ENCODE measurements around the gene FBXL12.
"Not testable (repeated sequence)": the region's sequence is repeated elsewhere in the genome, so short reads cannot be mapped to it uniquely, and the experiment has no call there.

Gene FBXL12, protein sequence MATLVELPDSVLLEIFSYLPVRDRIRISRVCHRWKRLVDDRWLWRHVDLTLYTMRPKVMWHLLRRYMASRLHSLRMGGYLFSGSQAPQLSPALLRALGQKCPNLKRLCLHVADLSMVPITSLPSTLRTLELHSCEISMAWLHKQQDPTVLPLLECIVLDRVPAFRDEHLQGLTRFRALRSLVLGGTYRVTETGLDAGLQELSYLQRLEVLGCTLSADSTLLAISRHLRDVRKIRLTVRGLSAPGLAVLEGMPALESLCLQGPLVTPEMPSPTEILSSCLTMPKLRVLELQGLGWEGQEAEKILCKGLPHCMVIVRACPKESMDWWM

DNA sequence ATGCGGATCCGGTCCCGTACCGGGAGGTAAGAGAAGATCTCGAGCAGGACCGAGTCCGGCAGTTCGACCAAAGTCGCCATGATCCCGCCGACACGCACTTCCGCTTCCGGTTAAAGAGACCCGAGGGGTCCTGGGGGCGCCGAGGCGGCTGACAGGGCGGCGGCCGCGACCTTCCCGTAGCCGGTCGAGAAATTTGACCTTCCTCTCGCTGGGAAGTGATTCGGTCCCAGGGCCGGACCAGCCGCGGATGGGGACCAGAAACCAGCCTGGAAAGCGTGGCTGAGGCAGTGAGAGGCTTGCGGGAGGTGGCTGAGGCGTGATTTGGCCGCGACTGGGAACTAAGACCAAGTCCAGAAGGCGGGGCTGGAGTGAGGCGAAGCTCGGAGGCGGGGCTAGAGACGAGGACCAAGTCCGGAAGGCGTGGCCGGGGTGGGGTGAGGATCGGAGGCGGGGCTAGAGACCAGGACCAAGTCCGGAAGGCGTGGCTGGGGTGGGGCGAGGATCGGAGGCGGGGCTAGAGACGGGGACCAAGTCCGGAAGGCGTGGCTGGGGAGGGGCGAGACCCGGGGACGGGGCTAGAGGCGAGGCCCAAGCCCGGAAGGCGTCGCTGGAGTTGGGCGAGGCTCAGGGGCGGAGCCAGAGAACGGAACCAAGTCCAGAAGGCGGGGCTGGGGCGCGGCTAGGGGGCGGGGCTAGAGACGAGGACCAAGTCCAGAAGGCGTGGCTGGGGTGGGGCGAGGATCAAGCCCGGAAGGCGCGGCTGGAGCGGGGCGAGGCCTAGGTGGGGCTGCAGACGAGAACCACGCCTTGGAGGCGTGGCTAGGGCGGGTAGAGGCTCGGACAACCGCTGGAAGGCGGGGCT is at the start of gene FBXL12:
Gene FBXL12 (minus strand): TSS at position 346 of the 862 bp plus-strand sequence. CDS start 266 bp downstream, at position 80.
- peak; percentile 100 for DNase-seq

DNA sequence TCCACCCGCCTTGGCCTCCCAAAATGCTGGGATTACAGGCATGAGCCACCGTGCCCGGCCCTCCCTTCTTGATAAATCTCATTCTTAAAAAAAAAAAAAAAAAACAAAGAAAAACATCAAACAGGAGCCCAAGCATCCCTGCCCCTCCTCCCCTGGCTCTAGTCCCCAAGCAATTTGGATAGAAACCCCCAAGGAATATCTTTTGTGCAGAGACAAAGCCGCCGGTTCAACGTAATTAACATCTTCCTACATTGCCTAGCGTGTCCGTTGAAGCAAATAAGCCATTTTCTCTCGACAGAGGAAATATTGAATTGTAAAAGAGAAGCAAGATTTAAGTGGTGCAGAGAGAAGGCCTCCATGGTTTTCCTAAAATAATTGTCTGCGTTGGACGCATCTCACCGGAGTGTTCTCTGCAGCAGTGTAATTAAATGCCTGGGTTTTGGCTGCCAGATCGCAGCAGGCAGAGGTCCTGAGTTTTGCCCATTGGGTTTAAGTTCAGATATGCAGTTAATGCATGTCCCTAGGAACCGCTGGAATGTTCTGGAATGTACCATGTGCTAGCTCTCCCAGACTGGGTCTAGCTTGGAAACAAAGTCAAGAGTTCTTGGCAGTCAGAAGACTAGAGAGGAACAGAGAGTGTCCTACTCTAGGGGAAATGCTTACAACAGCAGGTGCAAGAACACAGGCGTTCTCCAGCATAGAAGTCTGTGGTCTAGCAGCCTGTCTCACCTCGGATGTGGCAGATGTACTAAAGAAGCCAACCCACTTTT is 47.0 kb upstream of the FBXL12 start:
- DNase-seq, result peak in 1 of 4 experiments; percentile 9

DNA sequence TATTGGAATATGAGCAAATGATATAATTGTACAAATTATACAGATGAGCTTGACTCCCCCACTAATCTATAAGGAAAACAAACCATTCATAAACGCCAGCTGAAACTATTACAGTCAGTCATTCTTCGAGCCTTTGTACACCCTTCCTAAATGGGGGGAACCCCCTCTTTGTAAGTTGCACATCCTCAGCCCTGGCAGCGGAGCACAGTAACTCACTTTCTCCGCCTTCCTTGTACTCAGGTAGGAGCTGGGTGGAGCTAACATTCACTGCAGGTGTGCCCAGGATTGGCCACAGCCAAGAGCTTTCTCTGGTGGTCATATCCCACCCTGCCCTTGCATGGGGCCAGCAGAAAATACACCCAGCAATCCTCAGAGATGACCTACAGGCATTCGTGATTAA is 44.9 kb upstream of the FBXL12 start:
- no peak for DNase-seq

DNA sequence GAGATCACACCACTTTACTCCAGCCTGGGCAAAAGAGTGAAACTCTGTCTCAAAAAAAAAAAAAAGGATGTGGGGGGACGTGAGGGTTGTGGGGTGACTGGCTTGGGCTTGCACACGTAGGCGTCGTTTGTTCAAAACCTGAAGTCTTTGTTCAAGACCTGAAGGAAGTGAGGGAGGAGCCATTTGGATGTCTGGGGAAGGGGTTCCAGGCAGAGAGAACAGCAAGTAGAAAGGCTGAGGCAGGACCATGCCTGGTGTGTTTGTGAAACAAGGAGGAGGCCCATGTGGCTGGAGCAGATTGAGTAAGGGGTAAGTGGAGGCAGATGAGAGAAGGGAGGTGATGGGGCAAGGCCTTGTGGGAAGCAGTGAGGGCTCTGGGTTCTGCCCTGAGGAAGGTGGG is 44.1 kb upstream of the FBXL12 start:
- DNase-seq, result no peak

DNA sequence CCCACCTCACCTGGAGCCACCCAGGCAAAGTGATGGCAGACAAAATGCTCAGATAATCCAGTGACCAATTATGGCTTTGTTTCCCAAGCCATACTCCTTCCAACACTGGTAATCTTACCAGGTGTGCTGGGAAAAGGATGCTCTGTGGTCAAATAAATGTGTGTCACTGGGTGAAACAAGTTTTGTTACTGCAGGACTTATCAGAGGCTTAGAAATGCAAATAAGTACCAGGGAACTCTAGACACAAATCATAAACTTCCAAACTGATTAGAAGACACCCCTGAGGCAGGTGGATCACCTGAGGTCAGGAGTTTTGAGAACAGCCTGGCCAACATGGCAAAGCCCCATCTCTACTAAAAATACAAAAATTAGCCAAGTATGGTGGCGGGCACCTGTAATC is 42.6 kb upstream of the FBXL12 start:
- DNase-seq, result no peak

DNA sequence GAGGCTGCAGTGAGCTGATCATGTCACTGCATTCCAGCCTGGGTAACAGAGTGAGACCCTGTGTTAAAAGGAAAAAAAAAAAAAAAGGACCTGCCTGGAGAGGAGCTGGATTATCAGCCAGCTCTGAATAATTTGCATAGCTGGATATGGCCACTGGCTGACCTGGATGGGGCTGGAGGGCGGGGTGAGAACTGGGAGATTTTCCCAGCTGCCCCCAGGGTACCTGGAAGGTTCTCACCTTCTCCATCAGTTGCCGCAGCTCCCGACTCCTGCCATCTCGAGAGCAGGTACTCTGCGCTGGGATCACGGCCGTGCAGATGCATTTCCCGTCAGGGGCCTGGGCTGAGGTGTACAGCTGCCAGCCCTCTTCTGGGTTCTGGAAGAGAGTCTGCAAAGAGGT is 41.5 kb upstream of the FBXL12 start:
- no peak for DNase-seq

DNA sequence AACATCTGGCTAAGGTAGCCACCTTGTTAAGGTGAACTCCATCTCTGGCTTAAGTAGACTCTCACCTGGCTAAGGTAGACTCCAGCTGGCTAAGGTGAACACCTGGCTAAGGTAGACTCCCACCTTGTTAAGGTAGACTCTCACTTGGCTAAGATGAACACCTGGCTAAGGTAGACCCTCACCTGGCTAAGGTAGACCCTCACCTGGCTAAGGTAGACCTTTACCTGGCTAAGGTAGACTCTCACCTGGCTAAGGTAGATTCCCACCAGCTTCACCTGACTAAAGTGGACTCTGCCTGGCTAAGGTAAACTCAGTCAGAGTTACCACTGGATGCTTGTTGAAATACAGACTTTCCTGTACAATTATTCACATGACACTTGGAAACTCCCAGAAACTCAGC is 39.9 kb upstream of the FBXL12 start:
- DNase-seq, result no peak

DNA sequence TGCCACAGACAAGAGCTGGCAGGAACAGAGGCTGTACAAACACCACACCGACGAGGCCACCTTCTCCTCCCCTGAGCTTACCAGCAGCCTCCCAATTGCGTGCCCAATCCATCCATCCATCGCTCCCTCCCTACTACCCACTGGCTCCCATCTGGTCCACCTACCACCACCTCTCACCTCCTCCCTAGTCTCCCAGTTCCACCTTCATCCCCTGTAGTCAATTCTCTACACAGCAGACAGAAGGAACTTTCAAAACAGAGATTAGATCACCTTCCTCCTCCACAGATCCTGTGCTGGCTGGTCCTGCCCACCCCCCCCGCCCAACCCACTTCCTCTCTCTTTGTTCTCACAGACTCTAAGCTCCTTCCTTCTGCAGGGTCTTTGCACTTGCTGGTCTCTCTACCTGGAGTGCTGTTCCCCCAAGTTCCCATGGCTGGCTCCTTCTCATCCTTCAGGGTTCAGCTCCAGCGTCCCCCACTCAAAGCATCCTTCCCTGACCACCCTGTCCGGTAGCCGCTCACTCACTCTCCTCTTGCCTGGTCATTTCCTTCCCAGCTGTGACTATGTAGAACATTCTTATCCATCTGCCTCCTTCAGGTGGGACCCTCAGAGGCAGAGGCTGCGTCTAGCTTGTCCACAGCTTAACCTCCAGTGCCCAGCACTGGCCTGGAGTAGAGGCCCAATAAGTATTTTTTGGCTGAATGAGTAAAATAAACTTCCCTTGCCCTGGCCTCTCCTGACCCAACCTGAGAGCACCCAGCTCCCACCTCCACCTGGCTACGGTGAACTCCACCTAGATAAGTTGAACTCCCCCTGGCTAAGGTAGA is 39.3 kb upstream of the FBXL12 start:
- peak in 2 of 4 experiments; percentile 26 to 48 for DNase-seq

DNA sequence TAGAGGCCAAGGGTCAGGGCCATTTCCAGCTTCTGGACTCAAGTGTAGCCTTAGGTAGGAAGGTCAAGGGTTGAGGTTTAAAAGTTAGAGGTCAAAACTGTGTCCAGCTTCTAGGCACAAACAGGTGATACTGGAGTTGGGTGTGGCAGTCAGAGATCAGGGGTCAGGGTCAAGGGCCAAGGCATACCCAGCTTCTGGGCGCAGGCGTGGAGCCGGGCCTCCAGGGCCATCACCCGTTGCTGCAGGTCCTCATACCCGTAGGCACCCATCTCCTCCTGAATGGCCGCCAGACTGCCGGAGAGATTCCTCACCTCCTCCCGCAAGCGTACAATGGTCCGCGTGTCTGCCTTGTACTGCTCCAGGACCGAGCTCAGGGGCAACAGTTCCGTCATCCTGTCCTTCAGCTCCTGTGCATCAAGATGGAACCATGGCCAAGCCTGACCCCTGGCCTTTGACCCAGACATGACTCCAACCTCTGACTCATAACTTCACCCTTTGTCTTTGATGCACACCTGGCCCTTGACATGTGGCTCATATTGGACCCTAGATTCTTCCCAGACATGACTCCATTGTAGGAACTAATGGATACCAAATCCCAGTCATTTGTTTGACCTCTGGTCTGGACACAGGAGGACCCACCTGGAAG is 38.3 kb upstream of the FBXL12 start:
- no peak for DNase-seq

DNA sequence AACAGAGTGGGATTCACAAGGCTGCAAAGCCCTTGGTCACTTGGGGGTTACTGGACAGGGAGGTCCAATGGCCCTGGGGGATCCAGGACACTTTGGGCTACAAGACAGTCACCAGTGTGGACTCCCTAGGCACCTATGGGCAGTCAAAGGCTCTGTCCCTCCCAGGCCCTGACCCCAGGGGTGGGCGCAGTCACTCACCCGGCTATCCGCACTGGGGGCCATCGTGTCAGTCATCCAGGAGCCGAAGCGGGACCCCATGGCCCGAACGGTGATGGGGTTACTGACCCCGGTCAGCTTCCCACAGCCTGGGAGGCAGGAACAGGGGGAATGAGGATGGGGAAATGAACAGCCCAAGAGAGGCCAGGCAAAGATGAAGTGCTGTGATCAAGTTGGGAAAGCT is 37.7 kb upstream of the FBXL12 start:
- DNase-seq, result no peak

DNA sequence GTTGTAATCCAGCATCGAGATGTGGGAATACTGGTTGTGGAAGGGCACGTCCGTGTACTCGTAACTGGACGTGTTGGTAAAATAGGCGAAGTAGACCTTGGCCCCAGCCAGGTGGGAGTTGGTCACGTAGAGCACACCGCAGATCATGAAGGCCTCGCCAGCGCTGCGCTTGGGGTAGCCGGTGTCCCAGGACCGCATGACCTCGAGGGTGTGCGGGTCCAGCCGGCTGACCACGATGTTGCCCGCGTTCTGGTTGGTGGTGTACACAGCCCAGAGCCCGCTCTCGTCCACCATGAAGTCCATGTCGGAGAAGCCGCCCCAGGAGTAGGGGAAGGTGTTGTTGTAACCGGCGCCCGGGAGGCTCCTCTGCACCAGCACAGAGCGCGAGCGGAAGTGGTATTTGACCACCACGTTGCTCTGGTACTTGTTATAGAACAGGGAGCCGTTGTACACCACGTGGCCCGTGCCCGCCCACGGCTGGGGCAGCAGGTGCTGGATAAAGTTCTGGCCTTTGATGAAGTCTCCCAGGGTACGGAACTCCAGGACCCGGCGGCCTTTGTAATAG is 35.5 kb upstream of the FBXL12 start:
- DNase-seq, result no peak

DNA sequence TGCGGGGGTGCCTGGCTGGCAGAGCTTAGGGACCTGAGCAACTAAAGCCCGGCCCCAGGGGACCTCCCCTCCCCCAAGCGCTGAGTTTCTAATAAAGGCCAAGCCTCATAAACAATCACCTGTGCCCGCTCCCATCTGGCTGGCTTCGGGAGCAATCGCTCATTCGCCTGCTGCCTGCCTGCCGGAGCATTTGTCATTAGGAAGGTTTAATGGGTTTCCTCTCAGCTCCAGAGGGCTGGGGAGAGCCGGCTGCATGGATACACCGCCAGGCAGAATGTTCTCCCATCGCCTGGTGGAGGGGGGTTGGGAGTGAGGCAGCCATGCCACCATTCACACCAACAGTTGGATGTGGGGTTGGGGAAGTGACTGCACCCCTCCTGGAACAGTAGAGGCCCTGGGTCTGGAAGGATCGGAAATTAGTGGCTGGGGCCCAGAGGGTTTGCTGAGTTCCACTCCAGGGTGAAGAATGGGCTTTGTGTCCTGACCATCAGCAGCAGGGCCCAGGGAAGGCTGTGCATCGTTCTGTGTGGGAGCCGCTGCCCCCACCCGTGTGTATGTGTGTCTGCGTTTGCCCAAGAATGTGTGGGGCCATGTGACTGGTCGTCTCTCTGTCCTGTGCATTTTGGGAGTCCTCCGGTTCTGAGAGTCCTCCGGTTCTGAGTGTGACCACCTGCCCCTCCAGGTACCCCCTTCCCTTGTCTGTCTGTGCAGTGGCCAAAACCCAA is 31.5 kb upstream of the FBXL12 start:
- DNase-seq, result no peak

DNA sequence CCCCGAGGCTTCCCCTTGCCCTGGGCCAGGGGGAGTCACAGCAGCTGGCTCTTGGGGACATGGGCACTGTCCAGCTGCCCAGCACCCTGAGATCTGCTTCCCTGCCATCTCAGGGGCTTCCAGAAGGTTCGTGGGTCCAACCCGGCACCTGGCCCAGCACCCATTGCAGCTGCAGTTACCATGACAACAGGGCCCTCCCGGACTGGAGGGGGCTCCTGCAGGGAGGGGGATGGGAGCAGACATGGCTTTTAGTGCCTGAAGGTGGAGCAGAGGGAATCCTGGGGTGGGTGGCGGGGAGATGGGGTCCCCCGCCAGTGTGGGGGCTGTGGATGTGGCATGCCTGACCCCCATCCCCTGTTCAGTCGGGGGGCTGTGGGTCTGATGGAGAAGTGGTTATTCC is 30.9 kb upstream of the FBXL12 start:
- DNase-seq, result no peak

DNA sequence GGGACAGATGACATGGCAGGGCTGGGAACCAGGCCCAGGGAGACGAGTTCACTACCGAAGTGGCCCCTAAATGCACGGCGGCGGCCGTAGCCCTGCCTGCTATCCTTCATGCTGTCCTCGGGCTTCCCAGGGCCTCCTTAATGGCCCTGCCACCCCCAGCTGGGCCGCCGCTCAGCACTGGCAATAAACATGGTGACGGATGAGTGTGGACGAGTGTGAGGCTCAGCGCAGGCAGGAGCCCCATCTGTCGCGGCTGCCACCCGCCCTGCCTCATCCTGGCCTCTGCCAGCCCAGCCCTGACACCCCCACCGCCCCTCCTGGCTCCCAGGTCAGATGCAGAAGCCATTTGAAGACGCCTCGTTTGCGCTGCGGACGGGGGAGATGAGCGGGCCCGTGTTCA is 29.9 kb upstream of the FBXL12 start:
- no peak for DNase-seq

DNA sequence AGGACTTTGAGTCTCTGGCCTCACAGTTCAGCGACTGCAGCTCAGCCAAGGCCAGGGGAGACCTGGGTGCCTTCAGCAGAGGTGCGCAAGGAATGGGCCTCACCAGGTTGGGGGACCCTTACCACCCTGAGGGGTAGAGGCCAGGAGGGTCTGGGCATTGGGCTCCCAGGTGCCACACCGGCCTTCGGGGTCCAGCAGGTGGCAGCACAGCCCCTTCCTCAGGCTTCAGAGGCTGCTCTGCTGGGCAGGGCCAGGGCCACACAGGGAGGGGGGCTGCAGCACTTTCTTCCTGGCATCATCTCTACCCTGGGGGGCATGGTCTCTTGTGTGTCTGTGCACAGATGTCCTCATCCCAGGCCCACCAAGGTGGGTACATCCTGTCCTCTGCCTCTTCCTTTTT is 29.2 kb upstream of the FBXL12 start:
- no peak for DNase-seq

DNA sequence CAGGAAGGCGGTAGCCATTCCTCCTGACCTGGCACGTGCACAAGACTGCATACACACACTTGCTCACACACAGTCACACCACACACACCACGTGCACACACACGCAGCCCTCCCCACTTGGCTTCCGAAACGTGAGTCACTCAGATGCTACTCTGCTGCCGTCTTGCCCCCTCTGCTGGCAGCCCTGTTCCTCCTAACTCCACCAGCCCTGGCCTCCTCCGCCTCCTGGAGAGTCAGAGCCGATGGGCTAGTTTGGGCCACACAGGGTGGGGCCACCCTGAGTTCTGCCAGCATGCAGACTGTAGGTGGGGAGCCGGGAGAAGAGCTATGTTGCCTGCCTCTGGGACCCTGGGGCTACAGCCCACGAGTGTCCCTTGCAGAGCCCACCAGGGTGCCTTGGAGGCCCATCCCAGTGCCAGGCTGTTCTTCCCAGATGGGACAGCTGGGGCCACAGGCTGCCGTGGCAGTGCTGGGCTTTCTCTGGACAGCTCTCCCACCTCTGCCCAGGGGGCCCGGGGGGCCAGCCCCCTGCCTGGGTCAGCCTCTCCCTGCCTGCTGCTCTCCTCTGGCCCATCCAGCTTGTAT is 28.3 kb upstream of the FBXL12 start:
- peak in 1 of 4 experiments; percentile 9 for DNase-seq

DNA sequence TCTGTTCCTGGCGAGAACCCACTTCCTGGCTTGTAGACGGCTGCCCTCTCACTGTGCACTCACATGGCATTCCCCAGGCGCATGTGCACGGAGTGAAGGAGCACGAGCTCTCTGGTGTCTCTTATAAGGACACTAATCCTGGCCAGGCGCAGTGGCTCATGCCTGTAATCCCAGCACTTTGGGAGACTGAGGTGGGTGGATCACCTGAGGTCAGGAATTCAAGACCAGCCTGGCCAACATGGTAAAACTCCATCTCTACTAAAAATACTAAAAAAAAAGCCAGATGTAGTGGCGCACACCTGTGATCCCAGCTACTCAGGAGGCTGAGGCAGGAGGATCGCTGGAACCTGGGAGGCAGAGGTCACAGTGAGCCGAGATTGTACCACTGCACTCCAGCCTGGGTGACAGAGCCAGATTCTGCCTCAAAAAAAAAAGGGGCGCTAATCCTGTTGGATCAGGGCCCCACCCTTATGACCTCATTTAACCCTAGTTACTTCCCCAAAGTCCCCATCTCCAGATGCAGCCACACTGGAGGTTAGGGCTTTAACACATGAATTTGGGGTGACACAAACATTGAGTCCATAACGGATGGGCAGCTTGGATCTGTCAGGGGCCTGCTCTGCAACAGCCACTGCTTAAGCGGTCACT is 24.9 kb upstream of the FBXL12 start:
- not testable (repeated sequence) for DNase-seq

DNA sequence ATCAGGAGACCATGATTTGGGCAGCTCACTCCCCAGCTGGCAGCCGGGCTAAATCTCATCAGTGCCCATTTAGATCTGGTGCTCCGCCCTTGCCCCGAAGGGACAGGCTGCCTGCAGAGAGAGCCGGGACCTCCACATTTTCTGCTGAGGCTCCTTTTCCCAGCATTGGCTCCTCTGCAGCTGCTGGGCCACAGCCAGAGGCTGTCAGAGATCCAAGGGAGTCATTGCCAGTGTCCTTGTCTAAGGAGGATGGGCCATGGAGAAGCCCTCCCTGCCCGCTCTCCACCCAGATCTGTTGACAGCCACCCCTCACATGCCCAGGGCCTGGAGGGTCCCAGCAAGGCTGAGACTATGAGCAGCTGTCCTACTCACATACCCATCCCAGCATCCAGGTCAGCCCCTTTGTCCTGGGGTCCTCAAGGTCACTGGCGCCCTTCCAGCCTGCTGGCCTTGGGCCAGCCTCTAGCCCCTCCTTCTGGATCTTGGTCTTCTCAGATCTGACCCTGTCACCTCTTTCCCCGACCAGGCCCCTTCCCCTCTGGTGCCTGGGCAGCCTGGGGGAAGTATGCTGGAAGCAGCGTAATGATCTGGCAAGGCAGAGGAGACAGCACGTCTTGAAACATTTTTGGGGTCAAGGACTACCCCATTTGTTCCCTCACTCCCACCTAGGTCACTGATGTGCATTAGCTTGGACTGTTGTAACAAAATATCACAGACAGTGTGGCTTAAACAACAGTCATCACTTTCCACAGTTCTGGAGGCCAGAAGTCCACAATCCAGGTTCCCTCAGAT is 24.2 kb upstream of the FBXL12 start:
- no peak for DNase-seq

DNA sequence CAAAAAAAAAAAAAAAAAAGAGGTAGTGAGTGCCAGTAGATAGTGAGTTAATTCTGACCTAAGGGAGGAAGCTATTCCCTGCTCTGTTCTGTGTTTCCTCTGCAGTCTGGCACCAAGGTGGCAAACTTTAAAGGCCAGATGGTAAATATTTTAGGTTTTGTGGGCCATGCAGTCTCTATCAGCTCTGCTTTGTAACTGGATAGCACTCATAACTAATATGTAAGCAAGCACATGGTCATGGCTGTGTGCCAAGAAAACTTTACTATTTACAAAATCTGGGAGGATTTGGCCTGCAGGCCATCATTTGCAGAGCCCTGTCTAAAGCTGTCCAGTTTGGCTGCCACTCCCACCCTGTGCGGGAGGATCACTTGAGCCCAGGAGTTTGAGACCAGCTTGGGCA is 20.5 kb upstream of the FBXL12 start:
- DNase-seq, result no peak

All from activated CD4-positive, CD25-positive, alpha-beta regulatory T cell (primary cell).